NCI-H1092 (cell line): ENCODE measurements around the gene NDUFB8.
"Not testable (repeated sequence)": the region's sequence is repeated elsewhere in the genome, so short reads cannot be mapped to it uniquely, and the experiment has no call there.

ENCODE experiments used
- DNase-seq: peaks from one replicate; lab custom pipeline; 2025; lab: John Stamatoyannopoulos, UW

NDUFB8 gene

DNA sequence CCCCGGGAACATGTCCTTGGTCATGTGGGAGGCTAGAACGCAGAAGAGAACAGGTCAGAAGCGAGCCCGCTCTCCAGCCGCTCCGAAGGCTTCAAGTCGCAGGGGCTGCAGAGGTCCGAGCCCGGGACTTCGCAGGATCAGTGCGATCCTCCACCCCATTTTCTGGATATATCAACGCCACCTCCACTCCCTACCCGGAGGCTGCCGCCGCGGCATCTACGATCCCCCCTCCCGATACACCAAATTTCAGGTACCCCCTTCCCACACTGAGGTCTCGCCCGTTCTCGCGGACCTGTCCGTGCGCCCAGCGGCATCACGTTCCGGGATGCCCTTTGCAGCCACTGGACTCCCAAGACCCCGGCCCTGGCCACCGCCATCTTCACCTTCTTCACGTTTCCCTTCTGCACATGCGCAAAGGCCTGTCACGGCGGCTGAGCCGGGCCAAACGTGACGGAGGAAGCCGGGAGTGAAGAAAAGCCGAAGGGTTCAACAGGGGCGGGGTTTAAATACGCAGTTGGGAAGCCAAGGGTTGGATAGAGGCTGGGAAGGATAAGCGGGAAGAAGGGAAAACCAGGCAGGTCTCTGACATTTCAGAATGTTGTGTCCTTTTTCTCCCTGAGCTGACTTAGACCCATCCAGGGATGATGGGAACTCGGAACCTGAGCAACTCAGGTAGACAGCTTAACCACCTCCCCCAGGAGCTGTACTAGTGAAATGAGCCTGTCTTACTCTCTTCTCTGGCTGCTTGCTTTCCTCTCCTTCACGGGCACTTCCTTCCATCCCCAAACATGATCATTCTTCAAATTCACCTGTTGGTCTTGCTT lies at the start of gene NDUFB8:
NDUFB8 (minus strand) TSS at position 397 of the 824 bp plus-strand sequence; CDS start at position 377, 20 bp downstream.
- peak; percentile 78 for DNase-seq

DNA sequence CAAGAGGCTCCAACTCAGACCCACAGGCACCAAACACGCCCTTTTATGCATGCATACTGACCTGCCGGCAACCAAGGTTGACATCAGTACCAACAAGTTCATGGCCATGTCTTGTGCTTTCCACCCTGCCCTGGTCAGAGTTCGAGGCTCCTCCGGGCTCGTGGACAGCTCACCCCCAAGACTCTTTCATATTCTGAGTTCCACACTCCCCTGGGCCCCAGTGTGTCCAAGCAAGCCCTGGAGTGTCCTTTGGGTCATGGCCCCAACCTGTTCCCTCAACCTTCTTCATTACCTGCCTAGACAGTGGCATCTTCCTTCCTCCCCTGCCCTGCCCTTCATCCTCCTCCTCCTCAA lies 46.6 kb upstream of the NDUFB8 start:
- DNase-seq = no peak

DNA sequence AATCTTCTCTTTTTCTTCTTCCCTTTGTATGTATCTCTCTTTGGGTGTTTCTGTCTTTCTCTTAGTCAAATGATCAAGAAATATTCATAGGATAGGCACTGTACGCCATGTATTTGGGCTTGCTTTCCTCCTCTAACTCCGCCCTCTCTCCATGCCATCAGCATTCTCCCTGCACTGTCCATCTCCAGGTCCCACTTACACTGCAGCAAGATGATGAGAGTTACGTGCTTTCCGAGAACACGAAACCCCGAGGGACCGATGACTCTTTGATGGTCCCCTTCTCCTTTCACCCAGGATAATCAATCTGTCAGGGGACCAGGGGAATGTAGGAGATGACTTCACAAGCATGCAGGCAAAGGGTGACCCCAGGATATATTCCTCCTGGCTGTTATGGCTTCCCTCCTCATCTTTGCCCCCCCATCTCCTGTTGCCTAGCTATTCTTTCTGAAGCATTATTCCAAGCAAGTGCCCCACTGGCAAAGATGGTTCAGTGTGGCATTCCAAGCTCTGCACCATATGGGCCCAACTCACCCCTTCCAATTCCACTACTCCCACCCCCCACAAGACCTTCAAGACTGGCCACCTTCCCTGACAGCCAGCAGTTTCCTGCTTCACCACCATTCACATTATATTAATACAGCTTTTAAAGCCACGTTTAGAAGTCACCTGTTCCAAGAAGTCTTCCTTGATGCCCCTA lies 46.1 kb upstream of the NDUFB8 start:
- DNase-seq = no peak

DNA sequence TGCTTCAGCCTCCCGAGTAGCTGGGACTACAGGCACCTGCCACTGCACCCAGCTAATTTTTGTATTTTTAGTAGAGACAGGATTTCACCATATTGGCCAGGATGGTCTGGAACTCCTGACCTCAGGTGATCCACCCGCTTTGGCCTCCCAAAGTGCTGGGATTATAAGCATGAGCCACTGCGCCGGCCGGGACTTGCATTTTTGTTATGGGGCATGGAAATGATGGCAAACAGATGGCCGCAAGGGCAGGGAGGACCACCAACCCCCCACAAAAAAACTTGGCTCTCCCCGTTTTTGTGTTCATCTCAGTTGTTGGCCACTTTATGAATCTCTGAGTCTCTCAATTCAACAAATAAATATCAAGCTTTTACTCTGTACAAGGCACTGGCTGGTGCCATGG lies 45.5 kb upstream of the NDUFB8 start:
- DNase-seq = not testable (repeated sequence)

DNA sequence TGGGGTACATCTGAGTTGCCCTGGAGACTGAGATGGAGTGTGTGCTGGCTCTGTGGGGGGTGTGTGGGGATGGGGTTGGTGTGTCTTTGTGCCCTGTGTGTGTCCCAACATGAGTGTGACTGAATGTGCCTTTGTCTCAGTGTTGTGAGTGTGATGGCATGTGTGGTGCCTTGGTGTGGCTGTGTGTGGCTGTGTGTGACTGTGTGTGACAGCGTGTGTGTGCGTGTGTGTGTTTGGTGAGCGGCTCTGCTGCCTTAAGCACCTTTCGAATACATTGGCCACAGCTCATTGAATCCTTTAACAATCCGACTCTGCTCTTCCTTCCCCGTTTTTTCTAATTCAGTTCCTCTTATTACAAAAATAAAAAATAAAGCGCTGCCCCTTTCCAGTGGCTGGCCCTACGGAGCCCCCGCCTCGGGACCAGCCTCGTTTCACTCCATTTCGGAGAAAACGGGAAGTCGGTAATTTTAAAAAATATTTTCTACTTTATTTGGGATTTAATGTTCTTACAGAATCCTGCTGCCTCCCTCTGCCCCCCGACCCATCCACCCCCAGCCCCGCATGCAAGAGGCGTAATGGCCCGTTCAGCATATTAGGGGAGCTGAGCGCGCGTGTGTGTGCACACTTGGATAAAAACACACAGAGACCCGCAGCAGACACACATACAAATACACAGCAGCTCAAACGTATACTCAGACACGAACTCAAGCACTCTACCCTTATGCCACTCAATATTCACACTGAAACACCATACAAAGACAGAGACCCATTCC lies 41.6 kb upstream of the NDUFB8 start:
- no peak for DNase-seq

DNA sequence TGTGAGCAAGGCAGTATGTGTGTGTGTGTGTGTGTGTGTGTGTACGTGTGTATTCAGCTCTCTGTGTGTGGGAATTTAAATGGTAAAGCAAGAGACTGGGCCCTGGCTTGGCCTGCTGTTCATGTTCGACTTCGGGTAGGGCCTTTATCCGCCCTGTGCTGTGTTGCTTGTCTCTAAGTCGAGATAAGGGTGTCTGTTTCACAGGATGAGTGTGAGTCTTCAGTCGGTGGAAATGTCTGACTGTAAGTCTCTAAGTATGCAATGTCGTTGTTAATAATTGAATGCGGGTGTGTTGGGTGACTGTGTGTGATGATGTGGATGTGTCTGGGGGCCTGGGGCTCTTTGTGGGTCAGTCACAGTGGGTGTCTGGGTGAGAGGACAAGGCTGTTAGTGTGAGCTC lies 40.8 kb upstream of the NDUFB8 start:
- DNase-seq = no peak

DNA sequence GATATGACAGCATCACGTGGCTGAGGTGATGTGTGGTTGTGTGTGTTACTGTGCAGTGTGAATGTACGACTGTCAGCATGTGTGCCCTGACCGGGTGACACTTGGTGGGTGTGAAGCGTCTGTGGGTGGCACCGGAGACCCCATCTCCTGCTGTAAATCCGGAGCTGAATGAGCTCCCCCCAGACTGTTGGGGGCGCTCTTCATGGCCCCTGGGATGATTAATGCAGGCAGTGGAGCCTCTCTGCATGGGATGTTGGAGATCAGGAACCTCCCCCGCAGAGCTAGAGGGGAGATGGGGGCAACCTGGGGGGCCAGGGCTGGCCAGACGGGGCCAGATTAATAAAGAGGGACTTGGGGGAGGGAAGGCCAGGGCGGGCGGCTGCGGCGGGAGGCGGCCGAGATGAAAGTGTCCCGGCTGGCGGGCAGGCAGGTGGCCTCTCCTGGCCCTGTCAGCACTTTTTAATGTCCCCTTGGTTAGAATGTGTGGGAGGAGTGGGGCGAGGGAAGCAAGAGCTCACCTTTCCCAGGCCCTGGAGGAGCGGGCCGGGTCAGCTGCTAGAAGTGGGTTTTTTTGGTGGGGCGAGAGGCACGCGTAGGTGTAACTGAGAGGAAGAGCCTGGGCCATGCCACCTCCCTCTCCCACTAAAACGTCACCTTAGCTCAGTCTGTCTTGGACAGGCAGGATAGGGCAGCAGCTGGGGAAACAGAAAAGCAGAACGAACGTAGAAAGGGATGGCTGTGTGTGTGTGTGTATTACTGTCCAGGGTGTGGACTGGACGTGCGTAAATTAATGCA lies 40.2 kb upstream of the NDUFB8 start:
- DNase-seq = no peak

DNA sequence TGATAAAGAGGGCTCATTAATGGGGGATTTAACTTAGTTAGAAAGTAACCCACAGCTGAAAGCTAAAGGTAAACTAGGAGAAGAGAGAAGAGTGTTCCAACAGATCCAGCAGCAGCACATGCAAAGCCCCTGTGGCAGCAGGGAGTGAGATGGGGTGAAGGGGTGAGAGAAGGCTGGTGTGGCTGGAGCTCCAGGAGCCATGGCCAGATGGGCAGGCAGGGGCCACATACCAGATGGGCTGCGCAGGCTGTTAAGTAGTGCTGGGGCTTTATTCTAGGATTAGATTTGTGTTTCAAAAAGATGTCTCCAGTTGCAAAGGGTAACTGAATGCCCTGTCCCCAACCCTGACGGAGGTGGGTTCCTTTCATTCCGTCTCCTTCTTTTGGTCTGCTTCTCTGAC lies 39.2 kb upstream of the NDUFB8 start:
- no peak for DNase-seq

DNA sequence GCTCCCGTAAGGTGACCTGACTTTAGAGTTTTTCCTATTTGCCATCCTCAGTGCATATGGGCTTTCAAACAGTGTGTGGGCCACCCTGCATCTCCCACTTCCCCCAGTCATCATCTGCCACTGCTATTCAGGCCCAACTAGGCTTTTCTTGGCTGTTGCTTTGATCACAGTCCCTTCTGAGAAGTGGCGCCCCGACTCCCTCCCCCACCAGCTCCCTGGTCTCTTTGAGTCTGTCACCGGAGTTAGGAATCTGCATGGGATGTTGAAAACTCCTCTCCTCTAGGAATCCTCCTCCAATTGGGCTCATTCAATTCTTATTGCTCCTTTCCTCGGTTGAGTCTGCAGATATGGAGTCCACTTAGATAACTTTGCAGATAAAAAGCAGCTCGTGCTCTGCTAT lies 38.2 kb upstream of the NDUFB8 start:
- no peak for DNase-seq

DNA sequence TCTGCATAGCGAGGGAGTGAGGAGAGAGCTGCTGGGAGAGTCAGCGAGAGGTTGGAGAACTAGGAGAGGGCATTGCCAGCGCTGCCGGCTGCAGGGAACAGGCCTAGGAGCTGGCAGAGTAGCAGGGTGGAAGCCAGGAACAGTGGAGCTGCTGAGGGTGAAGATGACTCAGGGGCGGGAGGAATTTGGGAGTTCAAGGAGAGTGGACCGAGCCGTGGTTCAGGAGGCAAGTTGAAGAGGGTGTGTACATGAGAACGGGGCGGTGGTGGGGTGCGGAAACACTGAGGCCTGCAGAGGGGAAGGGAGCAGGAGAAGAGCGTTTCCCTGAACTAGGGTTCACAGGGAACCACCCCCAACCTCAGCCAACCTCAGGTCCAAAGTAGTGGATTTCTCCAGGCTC lies 37.6 kb upstream of the NDUFB8 start:
- no peak for DNase-seq

DNA sequence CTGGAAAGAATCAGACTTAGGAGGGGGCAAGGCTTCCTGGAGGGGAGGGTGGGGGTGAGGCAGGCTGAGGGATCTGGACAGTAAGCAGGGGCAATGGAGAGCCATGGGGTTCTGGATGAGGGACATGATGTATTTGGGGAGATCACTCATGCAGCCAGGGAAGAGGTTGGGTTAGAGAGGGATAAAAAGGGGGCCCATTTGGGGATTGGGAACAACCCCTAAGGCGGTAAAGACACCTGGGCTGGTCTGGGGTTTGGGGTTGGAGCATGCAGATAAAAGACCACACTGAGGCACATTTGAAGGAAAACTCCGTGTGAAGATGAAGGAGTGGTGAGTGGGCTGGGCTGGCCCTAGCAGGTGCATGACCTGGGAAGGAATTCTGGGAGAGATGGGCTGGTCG lies 36.9 kb upstream of the NDUFB8 start:
- DNase-seq = no peak

DNA sequence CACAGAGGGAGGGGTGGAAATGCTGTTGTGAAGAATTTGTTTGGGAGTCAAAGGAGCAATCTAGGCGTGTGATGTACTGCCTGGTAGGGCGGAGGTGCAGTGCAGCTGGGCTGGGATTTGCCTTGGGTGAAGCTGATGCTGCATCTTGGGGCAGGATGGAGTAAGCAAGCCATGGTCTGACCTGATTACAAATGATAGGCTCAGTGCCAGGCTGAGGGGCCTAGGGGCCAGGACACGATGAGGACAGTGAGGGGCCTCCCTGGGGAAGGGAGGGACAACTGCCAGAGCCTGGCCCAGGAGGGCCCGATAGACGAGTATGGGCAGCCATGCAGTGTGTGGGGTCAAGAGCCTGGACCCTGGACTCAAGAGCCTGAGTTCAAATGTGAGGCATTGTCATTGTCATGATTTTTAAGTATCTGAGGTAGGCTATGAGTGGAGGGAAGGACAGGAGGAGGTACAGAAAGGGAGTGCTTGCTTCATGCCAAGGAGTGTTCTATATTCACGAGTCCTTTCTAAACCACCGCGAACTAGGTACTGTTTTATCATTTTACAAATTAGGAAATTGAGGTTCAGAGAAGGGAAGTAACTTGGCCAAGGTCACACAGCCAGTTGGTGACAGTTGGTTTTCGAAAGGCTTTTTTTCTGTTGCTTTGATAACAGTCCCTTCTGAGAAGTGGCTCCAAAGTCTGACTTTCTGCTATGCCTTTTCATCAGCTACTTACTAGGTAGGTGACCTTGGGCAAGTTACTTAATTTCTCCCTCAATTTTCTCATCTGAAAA lies 35.7 kb upstream of the NDUFB8 start:
- DNase-seq = no peak

DNA sequence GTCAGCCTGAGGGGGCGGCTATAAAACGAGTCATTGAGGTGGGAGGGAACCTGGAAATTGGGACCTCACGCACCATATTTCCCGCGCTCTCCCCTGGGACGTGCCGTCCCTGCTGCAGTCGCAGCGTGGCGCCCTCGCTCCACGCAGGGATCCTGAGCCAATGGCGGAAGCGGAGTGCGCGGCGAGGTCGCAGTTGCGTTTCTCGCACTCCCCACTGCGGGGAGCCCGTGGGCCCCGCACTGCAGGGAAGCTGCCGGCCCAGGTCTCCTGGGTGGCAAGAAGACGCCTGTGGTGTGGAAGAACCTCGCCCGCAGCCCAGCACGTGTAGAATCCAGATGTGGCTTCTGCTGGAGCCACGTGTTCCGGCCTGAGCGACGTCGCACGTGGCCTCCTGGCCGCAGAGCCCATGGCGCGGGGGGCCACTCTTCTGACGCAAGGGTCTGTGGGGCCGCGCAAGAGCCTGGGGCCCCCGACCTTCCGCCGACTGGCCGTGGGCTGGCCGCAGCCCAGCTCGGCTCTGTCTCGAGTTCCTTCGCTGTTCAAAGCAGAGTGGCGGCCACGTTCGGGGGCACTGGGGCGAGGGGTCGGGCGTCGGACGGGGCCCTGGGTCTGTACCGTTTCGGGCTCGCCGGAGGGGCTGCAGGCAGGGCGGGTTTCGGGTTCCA lies 32.5 kb upstream of the NDUFB8 start:
- peak; percentile 36 for DNase-seq

DNA sequence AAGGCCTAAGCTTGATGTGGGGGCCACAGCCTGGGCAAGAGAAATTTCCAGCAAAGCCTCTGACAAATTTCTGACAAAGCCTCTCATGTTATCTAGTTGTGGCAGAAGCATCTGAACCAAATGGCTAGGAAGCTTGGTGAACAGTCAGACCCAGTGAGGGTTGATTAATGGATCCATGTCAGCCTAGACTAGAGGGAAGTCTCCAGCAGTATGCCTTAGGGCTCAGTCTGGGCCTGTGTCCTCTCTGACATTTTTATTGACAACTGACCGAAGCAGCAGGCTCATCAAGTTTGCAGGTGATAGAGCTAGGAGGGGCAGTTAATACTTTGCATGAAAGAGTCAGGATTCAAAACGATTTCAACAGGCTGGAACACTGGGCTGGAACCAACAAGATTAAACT lies 31.3 kb upstream of the NDUFB8 start:
- DNase-seq = no peak

DNA sequence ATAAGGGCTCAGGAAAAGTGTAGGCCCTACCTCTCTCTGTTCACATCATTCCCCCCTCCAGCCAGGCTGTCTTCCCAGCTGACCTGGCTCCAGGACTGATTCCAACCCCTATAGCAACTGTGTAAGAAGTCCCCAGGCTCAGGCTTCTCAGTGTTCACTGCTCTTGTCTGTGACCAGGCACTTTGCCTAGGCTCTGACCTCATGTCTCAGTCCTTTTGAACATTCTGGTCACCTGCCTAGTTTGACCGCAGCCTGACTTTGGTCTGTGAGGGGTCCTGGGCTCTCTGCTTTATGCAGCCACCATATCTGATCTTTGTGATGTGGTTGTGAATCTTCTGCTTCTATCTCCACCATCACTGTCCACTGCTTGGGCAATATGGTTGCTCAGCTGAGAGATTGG lies 30.6 kb upstream of the NDUFB8 start:
- no peak for DNase-seq

DNA sequence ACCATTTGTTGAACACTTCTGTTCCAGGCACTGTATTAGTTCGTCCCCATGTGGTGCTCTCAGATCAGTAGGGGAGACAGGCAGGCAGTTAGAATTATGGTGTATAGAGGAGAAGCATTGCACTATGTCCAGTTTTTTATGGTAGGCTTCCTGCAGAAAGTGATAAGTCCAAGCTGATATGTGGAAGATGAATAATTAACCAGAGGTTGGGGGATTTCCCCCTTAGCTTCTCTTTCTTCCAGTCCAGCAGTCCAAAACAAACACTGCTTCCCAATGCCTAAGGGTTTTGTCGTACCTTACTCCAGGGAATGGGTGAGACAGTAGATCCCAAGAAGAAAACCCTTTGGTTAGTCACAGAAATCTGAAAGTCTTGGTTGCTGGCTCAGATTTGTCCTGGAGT lies 25.2 kb upstream of the NDUFB8 start:
- no peak for DNase-seq

DNA sequence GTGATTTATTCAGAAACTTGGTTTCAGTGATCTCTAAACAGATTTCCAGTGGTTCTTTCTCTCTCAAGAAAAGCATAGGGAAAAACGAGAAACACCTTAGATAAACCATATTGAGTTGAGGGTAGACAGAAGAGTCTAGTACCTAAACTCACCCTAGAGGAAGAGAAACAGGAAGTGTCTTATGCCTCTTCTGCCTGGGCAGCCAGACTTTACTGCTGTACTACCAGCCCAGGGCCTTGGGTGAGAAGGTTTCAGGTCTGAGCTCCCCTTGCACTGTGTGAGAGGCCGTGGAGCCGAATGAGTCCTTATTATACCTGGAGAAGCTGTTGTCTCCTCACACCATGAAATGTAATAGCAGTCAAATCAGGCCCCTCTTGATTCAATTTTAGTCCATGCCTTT lies 24.3 kb upstream of the NDUFB8 start:
- DNase-seq = no peak

DNA sequence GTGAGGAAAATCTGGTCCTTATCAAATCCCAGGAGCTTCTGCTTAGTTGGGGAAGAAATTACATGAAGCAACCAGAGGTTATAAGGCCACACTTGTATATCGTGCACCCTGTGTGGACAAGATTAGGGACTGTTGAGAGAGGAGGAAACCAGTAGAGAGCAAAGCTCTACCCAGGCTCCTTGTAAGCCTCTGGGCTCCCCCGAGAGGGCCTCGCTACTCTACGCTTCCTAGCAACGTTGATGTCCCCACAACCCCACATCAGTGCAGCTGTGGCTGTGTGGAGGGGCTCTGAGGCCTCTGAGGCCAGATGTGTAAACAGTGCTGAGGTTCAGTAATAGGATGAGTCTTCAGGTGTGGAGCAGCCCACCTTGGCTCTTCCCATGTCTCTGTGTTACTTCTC lies 22.1 kb upstream of the NDUFB8 start:
- no peak for DNase-seq

DNA sequence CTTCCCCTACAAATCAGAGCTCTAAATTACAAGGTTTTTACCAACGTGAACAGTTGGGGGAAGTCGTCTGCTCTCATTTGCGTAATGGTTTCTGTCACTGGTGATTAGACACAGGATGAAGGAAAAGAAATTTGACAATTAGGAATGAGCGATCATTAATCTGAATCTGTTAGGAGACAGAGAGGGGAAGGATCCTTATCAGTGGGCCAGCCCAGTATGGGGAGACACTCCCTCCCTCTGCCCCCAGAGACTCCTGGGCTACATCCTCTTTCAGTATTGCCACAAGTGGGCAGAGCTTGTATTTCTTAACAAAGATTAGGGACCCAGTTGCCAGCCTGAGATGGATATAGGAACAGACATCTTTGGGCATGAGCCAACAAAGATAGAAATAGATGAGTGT lies 21.5 kb upstream of the NDUFB8 start:
- DNase-seq = no peak

DNA sequence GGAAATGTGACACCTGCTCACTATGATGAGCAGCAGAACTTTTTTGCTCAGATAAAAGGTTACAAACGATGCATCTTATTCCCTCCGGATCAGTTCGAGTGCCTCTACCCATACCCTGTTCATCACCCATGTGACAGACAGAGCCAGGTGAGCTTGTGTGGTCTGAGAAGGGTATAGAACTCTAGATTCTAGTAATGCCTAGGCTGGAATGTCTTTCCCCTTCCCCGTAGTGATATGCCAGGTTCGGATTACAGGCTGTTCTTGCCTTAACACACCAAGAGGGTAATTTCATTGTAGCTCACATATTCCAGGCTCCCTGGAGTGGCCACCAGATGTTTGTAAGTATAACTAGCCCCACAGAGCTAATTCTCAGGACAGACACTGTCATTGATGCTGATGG lies 15.3 kb upstream of the NDUFB8 start:
- DNase-seq = no peak

DNA sequence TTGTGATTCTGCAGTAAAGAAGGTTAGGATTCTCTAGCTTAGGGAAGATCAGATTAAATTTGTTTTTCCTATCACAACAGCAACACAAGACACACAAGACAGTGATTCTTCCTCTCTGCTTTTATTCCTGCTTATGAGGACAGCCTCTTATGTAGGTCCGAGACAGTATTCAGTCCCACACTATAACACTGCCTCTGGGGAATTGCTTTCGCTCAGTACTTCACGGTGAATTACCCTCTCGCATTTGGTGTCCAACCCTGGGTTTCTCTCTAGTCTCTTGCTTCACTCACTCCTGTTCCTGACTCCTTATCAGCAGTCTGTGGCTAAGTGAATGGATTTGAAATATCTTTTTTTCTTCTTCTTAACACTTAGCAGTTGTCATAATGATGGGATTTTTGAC lies 7.8 kb upstream of the NDUFB8 start:
- DNase-seq = no peak
